Fibroblast of villous mesenchyme (primary cell): ENCODE results near the gene PCID2. TPM values are rescaled to one million over a fixed set of nuclear protein-coding genes. Genes with fewer than 3 reads are reported as not detected.

Source experiments
- DNase-seq: peaks from one replicate; pipeline ENCODE4 v3.0.0-alpha.2; 2010; ENCODE audit warnings: low read depth
- H3K4me3 ChIP-seq: 2 replicates; pipeline ENCODE4 v1.5.1; 2011; ENCODE audit warnings: low read depth, mild to moderate bottlenecking, low read length
- total RNA-seq: library from RNA; depleted of rRNA; stranded (reverse); fragments of >200 nt; gene quantifications from 2 replicates; pipeline ENCODE4 v1.2.3, GENCODE V29; 2012
- TF ChIP-seq, protein P1 (sequence below): IDR thresholded peaks from 2 replicates; pipeline ENCODE4 v1.5.1; 2012; ENCODE audit warnings: low read depth, mild to moderate bottlenecking, low read length; ENCODE audit not compliant: insufficient read depth

The PCID2 gene
- total RNA-seq, 1 donor = 83.8 TPM

DNA sequence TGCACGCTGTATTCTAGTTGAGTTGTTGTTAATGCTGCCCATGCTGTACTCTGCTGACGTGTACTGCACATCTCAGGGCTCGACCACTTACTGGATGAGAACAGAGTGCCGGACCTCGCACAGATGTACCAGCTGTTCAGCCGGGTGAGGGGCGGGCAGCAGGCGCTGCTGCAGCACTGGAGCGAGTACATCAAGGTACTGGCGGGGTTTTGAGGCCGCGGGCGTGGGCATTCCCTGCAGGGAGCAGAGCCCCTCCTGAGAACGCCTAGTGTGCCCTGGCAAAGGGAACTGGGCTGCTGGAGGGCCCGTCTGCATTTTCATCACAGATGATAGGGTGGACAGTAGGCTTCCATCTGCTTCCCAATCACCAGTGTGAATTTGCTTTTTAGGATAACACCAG is 30.9 kb upstream of the PCID2 start:
- no peak overlapping the region for H3K4me3 ChIP-seq
- DNase-seq = no peak
- TF ChIP-seq, protein P1, sequence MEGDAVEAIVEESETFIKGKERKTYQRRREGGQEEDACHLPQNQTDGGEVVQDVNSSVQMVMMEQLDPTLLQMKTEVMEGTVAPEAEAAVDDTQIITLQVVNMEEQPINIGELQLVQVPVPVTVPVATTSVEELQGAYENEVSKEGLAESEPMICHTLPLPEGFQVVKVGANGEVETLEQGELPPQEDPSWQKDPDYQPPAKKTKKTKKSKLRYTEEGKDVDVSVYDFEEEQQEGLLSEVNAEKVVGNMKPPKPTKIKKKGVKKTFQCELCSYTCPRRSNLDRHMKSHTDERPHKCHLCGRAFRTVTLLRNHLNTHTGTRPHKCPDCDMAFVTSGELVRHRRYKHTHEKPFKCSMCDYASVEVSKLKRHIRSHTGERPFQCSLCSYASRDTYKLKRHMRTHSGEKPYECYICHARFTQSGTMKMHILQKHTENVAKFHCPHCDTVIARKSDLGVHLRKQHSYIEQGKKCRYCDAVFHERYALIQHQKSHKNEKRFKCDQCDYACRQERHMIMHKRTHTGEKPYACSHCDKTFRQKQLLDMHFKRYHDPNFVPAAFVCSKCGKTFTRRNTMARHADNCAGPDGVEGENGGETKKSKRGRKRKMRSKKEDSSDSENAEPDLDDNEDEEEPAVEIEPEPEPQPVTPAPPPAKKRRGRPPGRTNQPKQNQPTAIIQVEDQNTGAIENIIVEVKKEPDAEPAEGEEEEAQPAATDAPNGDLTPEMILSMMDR = no peak

DNA sequence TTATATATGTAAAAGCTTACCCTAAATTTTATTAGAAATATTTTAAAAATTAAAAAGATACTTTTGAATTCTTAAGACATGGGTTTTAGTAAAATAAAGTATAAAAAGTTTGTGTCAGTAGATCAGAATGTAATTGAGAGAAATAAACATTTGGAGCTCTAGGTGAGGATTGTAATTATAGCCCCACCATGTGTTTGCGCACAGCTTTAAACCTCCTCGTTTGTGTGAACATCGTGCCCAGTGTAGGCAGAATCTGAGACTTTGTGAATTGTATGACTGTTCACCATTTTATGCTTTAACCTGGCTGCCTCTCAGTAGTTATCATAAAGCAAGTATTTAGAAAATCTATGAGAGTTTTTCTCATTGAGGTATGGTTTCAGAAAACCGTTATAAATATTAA is 30.1 kb upstream of the PCID2 start:
- no peak overlapping the region for H3K4me3 ChIP-seq
- TF ChIP-seq, protein P1 = peak; percentile 23
- DNase-seq = no peak

DNA sequence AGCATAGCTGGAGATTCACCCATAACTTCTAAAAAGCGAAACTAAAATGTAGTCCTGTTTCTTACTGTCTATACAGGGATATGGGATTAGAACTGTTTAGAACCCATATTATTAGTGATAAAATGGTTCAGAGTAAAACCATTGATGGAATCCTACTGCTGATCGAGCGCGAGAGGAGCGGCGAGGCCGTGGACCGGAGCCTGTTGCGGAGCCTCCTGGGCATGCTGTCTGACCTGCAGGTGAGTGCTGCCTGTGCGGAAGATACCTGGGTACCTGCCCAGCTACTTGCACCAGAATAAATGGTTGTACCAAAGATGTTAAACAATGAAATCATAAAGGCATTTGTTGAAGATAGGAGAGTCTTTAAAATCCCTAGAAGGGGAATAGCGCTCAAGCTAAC is 24.6 kb upstream of the PCID2 start:
- TF ChIP-seq, protein P1 = no peak
- H3K4me3 ChIP-seq = no peak overlapping the region
- no peak for DNase-seq

DNA sequence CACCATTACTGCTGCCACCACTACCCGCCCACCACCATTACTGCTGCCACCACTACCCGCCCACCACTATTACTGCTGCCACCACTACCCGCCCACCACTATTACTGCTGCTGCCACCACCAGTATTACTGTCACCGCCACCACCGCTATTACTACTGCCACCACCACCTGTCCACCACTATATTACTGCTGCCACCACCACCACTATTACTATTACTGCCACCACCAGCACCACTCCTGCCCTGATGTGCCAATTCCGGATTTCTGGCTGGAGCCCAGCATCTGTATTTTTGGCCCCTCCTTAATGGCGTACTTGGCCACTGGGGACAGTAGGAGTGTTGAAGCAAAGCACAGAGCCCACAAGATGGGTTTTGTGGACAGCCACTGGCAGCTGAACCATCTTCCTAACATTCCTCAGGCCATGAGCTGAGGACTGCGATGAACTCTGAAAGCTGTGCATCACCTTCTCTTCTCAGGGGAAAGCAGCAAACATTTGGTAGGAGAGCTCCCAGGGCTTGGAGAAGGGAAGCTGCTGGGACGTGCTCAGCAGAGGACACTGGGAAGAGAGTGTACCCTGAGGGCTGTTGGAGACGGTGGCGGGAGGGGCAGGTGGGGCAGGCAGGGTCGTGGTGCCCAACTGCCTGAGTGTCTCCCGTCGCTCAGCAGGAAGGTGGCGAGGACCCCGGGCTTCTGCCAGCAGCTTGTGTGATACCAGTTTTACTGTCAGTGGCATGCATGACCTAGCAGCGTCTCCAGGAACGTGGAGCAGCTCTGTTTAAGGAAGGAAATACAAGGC is 23.9 kb upstream of the PCID2 start:
- TF ChIP-seq, protein P1 = no peak
- no peak for DNase-seq
- H3K4me3 ChIP-seq = no peak overlapping the region

DNA sequence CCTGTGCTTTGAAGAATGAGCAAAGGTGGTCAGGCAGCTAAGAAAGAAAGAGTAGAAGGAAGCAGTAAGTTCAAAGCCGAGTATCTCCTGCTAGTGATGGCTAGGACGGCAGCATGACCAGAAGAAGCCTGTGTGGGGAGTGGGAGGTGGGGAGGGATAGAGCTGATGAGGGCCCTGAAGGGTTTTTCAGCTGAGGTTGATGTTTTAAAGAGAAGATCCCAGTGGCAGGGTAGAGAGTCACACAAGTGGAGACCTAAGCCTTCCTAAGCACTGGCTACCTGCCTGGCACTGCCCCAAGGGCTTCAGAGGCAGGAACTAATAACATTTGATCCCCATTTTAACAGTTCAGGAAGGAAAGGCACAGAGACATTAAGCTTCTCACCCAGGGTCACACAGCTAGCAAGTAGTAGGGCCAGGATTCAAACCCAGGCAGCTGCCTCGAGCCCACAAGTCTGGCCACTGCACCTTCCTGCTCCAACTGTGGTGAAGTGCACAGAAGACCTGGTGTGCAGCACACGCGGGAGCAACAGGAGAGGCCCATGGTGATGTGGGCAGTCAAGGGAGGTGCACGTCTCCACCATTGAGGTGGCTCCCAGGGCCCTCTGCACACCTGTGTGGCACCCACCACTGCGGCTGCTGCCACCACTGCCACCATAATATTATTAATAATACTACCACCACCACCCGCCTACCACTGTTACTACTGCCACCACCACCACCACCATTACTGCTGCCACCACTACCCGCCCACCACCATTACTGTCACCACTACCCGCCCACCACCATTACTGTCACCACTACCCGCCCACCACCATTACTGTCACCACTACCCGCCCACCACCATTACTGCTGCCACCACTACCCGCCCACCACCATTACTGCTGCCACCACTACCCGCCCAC is 23.1 kb upstream of the PCID2 start:
- no peak overlapping the region for H3K4me3 ChIP-seq
- DNase-seq = no peak
- TF ChIP-seq, protein P1 = no peak

DNA sequence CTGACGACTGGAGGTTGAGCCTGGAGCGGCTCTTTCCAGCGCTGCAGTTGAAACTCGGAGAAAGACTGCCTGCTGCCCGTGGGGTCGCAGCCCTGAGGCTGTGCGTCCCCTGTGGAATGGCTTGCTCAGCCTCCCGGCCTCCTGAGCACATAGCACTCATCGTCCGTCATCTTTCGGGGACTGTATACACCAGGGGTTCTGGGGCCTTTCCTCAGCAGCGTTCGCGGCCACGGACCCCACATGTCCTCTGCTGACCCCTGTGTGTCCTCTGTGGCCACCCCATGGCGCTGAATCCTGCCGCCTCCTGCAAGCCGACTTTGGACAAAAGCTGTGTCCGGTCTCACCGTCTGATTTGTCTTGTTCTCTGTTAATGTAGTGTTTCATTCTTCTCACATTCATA is 21.3 kb upstream of the PCID2 start:
- DNase-seq = no peak
- TF ChIP-seq, protein P1 = no peak
- no peak overlapping the region for H3K4me3 ChIP-seq
